ENCODE data around the gene KCNH1. TPM values are rescaled to one million over a fixed set of nuclear protein-coding genes. Genes with fewer than 3 reads are reported as not detected.
"Not testable (repeated sequence)": the region's sequence is repeated elsewhere in the genome, so short reads cannot be mapped to it uniquely, and the experiment has no call there.

Gene KCNH1
- polyA plus RNA-seq, 1 donor = 0.49 TPM

DNA sequence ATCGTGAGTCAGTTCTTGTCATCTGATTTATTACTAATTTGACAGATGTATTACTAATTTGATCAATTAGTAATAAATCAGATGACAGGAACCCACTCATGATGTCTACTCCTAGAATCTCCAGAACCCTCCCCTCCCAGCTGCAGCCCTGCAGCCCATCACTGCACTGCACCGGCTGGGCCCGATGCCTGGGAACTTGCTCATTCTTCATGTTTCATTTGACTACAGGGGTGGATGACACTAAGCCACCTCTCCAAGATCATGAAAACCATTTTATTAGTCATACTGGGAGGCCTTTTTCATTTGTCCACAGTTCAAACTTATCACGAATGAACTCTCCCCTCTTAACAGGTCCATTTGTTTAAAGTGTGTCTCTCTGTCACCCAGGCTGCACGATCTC is 41.0 kb downstream of the KCNH1 start:
- no peak for DNase-seq

DNA sequence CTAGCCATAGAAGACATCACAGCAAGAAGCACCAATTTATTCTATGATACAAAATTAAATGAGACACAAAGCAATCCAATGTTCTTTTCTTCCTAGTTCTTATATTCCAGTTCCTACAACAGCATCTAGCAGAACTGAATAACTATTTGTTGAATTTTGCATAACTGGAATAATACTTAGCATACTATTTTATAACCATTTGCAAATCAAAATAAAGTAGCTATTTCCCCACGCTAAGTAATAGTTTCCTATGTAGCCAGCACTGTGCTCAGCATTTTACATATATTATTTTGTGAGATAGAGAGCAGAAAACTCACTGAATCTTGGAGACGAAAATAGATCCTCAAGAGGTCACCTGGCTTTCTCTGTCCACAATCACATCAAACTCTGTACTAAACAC is 42.1 kb downstream of the KCNH1 start:
- DNase-seq = no peak

DNA sequence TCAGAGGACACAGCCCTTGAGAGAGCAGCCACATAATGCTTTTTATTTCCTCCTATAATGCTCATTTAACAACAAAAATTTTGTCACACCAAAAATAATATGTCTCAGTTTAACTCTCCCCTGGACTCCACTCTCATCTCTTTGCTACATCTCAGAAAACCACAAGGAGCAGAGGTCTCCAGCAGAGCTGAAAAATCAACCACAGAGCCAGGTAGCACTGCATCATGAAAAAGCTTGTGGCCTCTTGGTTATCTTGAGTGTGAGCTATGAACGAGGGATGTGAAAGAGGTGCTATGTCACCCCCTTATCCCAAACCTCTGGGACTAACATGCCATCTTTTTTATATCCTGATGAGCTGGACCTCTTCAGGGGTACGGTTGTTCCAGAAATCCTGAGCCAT is 44.4 kb downstream of the KCNH1 start:
- no peak for DNase-seq

DNA sequence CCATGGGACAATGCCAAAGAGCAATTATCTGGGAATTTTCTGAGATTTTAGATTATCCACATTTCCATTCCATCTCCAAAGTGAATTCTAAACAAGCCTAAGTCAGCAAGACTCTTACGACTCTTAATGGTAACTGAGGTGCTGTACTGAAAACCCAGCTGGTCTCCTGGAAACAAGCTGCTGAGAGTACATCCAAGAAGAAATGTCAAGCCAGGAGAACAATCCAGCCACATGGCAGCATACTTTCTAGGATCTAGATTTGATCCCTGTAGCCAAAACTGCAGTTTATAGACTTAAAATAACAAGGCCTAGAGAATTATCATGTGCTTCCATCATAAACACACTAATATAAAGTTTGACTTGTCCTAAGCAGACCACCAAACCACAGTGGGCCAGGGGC is 45.8 kb downstream of the KCNH1 start:
- no peak for DNase-seq

DNA sequence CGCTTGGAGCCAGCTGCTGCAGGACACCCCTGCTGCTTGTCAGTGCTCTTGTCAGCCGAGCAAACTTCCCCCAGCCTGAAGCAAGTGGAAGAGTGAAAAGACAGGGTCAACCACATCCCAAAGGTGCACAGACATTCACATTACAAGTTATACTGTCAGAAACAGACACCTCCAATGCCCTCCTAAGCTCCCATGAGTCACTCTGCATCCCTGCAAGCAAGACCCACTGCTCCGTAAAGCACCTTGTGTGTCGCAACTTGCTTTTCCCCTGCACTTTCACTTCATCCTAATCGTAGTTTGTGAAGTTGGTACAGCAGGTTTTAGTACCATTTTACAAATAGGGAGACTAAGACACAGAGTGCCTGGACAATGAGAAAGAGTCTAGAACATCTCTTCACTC is 51.1 kb downstream of the KCNH1 start:
- no peak for DNase-seq

DNA sequence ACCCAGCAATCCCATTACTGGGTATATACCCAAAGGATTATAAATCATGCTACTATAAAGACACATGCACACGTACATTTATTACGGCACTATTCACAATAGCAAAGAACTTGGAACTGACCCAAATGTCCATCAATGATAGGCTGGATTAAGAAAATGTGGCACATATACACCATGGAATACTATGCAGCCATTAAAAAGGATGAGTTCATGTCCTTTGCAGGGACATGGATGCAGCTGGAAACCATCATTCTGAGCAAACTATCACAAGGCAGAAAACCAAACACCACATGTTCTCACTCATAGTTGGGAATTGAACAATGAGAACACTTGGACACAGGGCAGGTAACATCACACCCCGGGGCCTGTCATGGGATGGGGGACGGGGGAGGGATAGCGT is 52.5 kb downstream of the KCNH1 start:
- not testable (repeated sequence) for DNase-seq

DNA sequence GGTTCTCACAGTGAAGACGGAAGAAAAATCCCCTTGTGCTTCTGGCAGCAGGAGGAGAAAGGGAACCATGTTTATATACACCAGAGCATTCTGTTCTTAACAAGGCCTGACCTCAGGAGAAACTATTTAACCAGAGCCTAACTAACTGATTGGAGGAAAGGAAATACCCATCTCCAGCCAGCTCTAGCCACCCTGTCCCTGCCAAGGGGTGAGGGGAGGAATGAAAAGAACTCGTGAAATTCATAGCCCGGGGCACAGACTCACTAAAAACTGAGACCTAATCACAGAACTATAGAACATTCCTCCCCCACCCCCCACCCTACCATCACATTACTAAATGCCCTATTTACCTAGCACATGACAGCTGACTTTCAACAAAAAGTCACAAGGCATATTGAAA is 65.0 kb downstream of the KCNH1 start:
- no peak for DNase-seq

DNA sequence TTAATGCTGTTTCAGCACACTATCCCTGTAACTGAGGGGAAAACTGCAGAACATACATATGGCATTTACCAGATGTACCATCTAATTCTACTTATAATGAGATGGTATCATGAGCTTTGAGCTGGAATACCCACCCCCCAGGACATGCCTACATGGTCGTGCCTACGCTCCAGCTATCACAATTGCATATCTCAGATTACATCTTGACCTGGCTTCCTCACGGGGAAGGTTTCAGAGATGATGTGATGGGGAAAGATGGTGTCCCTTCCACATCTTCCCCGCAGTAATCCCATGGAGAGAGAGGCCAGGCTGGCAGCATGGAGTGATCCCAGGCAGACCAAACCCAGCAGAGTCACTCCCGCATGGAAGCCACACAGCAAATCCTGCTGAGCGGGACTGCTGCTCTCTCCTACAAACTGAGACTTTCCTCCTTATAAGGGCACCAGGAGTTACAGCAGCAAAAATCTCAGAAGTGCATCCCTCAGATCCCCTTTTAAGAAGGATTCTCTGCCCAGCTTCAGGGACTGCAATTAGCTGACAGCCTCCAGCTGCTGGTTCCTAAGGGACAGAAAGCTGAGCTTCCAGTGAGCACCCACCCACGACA is 67.1 kb downstream of the KCNH1 start:
- DNase-seq = no peak

DNA sequence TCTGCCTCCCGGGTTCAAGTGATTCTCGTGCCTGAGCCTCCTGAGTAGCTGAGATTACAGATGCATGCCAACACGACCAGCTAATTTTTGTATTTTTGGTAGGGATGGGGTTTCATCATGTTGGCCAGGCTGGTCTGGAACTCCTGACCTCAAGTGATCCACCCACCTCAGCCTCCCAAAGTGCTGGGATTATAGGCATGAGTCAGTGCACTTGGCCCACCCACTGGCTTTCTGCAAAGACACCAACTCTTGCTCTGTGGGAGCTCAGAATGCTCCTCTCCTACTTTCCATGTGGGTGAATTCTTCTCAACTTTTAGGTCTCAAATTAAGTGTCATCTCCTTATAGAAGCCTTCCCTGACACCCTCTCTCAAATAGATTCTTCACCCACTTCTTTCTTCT is 92.1 kb downstream of the KCNH1 start:
- DNase-seq = not testable (repeated sequence)

DNA sequence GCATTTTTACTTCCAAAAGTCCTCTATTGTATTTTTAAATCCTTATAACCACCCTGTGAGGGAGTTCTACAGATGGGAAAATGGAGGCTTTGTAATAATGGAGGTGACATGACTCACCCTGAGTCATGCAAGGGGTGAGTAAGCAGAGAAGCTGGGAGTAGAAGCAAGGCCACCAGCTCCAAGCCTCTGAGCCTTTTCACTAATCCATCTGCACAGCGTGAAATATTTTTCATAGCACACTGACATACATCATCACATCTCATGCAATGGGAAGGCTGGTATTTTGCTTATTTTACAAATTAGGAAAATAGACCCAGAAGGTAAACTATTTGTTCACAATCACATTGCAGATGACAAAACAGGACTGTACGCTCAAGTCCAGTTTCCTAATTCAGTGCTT is 96.9 kb downstream of the KCNH1 start:
- no peak for DNase-seq

DNA sequence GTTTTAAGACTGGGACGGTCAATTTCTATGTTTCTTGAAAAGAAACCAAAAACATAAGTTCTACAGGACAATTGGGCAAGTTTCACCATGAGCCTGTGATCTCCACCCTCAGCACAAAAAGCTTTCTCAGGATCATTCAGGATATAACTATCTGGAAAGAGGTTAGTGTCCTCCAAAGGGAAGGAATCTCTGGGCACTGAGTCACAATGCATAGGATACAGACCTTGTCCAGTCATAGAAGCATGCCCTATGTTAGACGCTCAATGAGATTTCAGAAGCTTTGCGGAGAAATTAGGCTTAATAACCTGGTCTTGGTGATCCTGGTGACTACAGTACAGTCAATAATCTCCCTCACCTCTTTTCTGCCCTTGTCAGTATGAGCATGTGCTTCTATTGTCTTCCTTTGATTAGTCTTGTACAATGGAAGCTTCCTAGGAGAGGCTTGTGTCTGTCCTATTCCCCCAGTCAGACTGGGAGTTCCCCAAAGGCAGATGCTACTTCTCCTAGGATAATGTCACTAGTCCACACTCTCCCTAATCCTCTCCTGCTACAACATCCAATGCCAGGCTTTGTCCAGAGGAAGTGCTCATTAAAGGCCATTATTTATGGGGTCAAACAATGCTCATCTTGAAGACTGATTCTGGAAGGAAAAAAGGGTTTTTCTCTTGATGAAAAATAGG is 97.4 kb downstream of the KCNH1 start:
- DNase-seq = no peak

DNA sequence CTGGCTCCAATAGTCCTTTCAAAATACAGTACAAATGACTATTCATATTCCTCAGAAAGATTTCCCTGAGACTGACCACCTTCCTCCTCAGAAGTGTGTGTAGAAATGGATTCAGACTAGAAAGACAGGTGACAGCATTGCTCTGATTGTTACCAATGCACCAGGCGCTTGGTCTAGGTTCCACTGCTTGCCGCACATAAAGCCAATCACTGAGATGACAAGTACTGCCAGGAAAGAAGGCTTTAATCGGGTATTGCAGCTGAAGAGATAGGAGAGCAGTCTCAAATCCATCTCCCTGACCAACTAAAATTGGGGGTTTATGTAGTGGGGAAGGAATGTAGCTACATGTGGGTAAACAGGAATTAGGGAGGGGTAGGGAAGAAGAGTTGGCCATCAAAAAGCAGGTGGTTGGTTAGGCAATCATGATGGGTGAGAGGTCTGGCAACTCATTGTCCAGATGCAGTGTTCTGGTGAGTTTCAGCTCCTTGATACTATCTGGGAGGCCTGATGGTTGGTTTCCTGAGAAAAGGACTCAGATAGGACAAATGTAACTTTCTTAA is 98.0 kb downstream of the KCNH1 start:
- no peak for DNase-seq

DNA sequence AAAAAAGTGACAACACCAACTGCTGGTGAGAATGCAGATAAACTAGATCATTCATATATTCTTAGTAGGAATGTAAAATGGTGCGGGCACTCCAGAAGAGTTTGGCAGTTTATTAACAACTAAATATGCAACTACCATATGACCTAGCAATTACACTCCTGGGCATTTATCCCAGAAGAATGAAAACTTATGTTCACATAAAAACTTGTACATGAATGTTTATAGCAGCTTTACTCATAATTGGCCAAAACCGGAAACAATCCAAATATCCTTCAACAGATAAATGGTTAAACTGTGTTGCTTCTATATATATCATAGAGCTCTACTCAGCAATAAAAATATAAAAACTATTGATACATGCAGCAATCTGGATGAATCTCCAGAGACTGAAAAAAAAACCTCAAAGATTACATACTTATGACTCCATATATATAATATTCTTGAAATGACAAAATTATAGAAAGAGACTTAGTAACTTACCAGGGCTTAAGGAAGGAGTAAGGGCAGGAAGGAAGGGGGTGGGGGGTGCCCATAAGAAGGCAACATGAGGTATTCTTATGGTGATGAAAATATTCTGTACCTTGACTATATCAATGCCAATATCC is 99.9 kb downstream of the KCNH1 start:
- no peak for DNase-seq

DNA sequence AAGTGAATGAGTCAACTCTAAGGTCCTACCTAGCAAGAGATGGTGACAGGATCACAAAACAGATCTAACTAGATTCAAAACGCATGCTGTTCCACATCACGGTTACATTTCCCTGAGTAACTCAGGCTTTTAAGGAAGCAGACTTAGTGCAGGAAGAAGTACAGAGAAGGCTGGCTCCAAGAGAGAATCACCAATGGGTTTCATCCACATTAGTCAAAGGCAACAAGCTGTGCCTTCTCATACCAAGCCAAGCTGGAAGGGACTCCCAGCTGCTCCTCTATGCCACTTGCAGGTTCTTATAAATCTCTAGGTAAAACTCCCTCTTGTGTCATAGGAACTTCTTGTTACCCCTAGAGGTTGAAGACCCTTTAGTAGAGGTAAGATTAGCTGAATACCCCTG is 109.0 kb downstream of the KCNH1 start:
- DNase-seq = no peak

DNA sequence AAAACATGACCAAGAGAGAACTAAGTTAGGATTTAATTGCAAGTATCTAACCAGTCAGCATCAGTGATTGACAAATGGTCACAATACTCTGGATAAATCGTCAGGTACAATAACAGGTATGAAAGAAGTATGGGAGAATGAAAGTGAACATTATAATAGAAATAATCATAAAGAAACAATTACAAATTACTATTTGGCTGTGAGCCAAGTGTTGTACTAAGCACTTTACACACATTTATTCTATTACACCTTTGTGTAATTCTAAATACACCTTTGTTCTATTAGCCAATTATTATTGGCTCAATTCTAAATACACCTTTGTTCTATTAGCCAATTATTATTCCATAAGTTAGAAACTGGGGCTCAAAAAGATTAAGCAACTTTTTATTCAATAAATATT is 114.7 kb downstream of the KCNH1 start:
- DNase-seq = no peak

DNA sequence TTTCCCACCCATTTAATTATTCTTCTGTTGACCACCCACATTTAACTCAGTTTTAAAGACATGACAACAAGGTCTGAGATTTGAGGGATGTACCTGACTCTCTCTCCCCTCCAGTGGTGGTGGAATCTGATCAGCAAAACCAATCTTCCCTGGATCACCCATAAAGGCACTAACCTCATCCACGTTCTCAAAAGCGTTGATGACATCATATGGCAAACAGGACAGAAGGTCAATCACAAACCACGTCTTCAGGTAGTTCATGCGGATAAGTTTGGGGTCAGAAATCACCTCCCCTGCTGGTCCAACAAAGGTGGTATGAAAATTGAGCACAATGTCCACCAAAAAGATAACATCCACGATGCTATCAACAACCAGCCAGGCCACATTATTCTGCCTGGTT is 115.3 kb downstream of the KCNH1 start:
- DNase-seq = no peak

DNA sequence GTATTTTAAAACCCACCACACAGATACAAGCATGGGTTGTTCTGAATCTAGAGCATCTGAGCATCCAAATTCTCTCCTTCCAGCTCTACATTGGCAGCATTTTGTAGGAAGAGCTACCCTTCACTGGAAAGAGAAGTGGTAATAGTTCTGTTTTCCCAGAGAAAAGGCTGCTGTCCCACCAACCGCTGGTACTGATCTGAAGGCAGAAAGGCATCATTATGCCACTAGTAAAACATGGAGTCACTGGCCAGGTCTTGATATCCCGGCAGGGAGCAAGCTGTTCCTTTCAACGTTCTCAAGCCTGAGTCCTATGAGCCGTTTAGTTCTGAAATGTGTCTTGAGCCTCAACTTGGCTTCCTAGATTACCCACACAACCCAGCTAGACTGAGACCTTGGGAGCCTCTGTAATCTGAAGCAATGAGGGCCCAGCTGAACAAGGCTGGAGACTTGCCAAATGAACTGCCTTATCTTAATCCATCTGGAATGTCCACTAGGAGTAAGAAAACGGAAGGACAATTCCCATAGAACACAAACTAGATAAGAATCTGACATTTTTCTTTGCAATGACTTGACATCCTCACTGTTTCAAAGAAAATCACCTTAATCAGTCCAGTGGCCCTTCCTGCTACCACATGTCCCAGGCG is 116.8 kb downstream of the KCNH1 start:
- DNase-seq = no peak

DNA sequence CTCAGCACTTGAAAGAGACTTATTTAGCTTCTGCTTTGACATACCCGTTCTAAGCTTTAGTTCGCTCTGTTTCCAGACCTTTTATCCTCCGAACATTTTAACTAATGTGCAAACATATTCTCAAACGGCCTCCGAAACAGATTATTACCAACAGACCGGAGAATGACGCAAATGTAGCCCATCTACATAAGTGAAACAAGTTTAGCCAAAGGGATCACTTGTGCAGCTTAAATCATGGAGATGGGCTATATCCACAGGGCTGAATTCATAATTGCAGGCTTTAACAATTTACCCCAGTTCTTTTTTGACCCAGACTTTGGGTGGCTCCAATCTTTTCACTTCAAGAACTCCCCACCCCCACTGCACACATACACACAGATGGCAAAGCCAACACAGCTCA is 119.7 kb downstream of the KCNH1 start:
- DNase-seq = no peak

DNA sequence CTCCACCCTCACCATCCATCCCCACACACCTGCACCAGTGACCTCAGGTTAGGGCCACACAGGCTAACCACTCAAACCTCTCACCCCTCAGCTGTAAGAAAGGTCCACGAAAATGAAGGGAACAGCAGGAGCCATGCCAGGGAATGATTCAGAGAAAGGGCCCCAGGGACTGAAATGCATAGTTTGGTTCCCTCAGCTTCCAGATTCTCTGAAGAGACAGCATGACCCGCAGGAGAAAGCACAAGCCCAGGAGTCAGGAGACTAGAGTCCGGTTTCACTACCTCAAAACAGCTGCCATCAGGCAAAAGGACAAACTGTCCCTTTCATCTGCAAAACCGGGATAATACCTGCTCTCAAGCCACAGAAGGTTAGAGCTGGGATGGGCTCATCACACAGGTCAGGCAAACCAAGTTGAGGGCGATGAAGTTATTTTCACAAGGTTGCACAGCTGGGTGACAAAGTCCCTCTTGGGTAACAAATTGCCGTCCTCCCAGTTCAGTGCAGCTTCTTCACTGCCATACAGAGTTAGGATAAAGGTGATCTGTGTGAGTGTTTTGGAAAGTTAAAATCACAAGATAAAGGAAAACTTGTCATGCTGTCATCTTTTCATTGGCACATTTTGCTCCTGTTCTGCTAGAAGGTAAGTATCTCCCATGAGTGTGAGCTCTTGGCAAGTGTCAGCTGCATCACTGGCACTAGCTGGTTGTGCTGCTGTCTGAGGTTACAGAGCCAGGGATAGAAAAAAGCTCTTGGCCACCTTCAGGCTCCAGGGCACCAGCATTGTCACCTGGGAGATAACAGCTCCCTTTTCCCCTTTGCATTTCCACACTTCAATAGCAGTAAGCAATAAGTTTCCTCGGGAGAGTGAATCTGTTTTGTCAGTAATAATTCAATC is 120.4 kb downstream of the KCNH1 start:
- DNase-seq = no peak

DNA sequence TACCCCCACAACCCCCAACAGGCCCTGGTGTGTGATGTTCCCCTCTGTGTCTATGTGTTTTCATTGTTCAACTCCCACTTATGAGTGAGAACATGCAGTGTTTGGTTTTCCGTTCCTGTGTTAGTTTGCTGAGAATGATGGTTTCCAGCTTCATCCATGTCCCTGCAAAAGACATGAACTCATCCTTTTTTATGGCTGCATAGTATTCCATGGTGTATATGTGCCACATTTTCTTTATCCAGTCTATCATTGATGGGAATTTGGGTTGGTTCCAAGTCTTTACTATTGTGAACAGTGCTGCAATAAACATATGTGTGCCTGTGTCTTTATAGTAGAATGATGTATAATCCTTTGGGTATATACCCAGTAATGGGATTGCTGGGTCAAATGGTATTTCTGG is 122.8 kb downstream of the KCNH1 start:
- not testable (repeated sequence) for DNase-seq

DNA sequence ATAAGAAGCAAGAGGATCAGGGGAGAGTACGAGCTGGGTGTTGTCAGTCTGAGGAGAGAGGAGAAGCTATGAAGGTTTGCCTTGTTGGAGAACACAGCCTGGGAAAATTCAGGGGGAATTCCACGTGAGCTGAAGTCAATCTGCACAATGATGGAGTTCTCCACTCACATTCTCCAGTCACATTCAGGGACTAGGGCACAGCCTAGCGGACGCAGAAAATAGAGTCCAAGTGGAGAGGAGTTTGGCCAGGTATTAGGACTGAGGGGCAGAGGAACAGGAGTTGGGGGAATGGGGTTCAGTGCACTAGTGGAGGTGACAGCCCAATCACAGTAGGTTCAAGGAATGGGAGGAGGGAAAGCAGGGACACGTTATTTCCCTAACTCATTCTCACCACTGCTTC is 124.0 kb downstream of the KCNH1 start:
- no peak for DNase-seq

DNA sequence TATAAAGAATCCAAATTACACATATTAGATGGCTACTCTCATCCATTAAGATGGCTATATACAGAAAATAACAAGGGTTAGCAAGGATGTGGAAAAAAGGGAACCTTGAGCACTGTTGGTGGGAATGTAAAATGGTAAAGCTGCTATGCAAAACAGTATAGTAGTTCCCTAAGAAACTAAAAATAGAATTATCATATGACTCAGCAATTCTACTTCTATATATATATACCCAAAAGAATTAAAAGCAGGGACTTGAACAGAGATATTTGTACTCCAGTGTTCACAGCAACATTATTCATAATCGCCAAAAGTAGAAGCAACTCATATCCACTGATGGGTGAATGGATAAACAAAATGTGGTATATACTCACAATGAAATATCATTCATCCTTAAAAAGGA is 126.1 kb downstream of the KCNH1 start:
- DNase-seq = no peak

DNA sequence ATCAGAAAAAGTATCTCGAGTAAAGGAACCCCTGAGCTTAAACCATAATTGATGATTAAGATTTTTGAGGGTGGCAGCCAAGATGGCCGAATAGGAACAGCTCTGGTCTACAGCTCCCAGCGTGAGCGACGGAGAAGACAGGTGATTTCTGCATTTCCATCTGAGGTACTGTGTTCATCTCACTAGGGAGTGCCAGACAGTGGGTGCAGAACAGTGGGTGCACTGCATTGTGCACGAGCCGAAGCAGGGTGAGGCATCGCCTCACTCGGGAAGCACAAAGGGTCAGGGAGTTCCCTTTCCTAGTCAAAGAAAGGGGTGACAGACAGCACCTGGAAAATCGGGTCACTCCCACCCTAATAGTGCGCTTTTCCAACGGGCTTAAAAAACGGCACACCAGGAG is 138.0 kb downstream of the KCNH1 start:
- not testable (repeated sequence) for DNase-seq
